H1 (cell line): Measurements from ENCODE around the gene C1orf74. TPM values are rescaled to one million over a fixed set of nuclear protein-coding genes. Genes with fewer than 3 reads are reported as not detected.

ENCODE experiments used
- CTCF ChIA-PET: fragments of 300-600 bp; sonication (Branson Sonifier 250); formaldehyde crosslinking; loops from one replicate; lab custom pipeline; 2021; ENCODE audit not compliant: partially characterized antibody; lab: Charles Lee
- POLR2A ChIA-PET: fragments of 300-600 bp; sonication (Branson Sonifier 250); formaldehyde crosslinking; loops from one replicate; lab custom pipeline; 2021; ENCODE audit warnings: inconsistent platforms; ENCODE audit not compliant: partially characterized antibody; lab: Charles Lee
- DNase-seq, 2 experiments: peaks; one replicate each; pipeline versions ENCODE4 v3.0.0 to v3.0.0-alpha.2; 2010 to 2022; ENCODE audit warnings: low spot score in 2 of 2, low read depth in 1 of 2, mixed read lengths in 1 of 2
- FAIRE-seq: peaks from 2 replicates; lab custom pipeline; 2011; peaks lifted over from hg19 to GRCh38; lab: Jason Lieb, UNC
- H2AFZ ChIP-seq: 2 replicates; pipeline ENCODE4 v1.8.1; 2012; ENCODE audit warnings: low read length, inconsistent platforms
- H2AK5ac ChIP-seq: 2 replicates; pipeline ENCODE4 v1.6.1; 2013; ENCODE audit warnings: low read depth, low read length
- H2BK120ac ChIP-seq: replicated peaks from 2 replicates; pipeline ENCODE3; 2013; ENCODE audit warnings: low read depth, low read length, inconsistent platforms
- H2BK12ac ChIP-seq: 2 replicates; pipeline ENCODE4 v1.6.1; 2013; ENCODE audit warnings: low read depth, low read length
- H2BK15ac ChIP-seq: 2 replicates; pipeline ENCODE4 v1.6.1; 2013; ENCODE audit warnings: low read length
- H2BK20ac ChIP-seq: 2 replicates; pipeline ENCODE4 v1.6.1; 2013; ENCODE audit warnings: low read length
- H2BK5ac ChIP-seq: 2 replicates; pipeline ENCODE4 v1.6.1; 2013; ENCODE audit warnings: low read depth, low read length
- H3K14ac ChIP-seq: 2 replicates; pipeline ENCODE4 v1.6.1; 2013; ENCODE audit warnings: inconsistent platforms; ENCODE audit not compliant: insufficient read length
- H3K18ac ChIP-seq: 2 replicates; pipeline ENCODE4 v1.6.1; 2013; ENCODE audit warnings: low read length; ENCODE audit errors: extremely low read depth
- H3K23ac ChIP-seq: 2 replicates; pipeline ENCODE4 v1.6.1; 2013; ENCODE audit warnings: inconsistent platforms; ENCODE audit not compliant: insufficient read length
- H3K23me2 ChIP-seq: 2 replicates; pipeline ENCODE4 v1.6.1; 2013; ENCODE audit warnings: low read depth, low read length
- H3K27ac ChIP-seq: 2 replicates; pipeline ENCODE4 v1.6.1; 2011; ENCODE audit warnings: low read depth, low read length, inconsistent platforms
- H3K27me3 ChIP-seq, 4 experiments: replicated peaks in 1 of 4; 1 replicate in 1 of 4; 2 replicates in 3 of 4; pipeline versions ENCODE4 v1.6.1 to v1.8.1; 2011 to 2013; ENCODE audit warnings: low read length in 3 of 4, mild to moderate bottlenecking in 3 of 4, inconsistent platforms in 2 of 4, mixed read lengths in 2 of 4, moderate library complexity in 1 of 4; ENCODE audit not compliant: control insufficient read depth in 3 of 4, insufficient read depth in 3 of 4; ENCODE audit errors: extremely low read depth in 1 of 4
- H3K36me3 ChIP-seq, 4 experiments: 2 replicates each; pipeline versions ENCODE4 v1.6.1 to v1.8.1; 2011 to 2013; ENCODE audit warnings: mild to moderate bottlenecking in 4 of 4, low read length in 3 of 4, moderate library complexity in 2 of 4, control low read depth in 1 of 4, inconsistent platforms in 1 of 4; ENCODE audit not compliant: insufficient read depth in 4 of 4, control insufficient read depth in 2 of 4
- H3K4ac ChIP-seq: replicated peaks from 2 replicates; pipeline ENCODE3; 2013; ENCODE audit warnings: low read length, low read depth, mixed read lengths, inconsistent platforms; ENCODE audit not compliant: insufficient read length
- H3K4me1 ChIP-seq, 4 experiments: replicated peaks in 1 of 4; 1 replicate in 1 of 4; 2 replicates in 3 of 4; pipeline versions ENCODE4 v1.6.1 to v1.8.1; 2011 to 2013; ENCODE audit warnings: low read length in 3 of 4, inconsistent platforms in 2 of 4, mixed read lengths in 1 of 4; ENCODE audit not compliant: insufficient read depth in 4 of 4, control insufficient read depth in 3 of 4
- H3K4me2 ChIP-seq, 2 experiments: 2 replicates each; pipeline versions ENCODE4 v1.6.1 to v1.8.1; 2011 to 2013; ENCODE audit warnings: low read depth in 2 of 2, low read length in 2 of 2, control low read depth in 1 of 2, inconsistent platforms in 1 of 2, mild to moderate bottlenecking in 1 of 2; ENCODE audit not compliant: insufficient read depth in 1 of 2
- H3K4me3 ChIP-seq, 4 experiments: fragments of 200-600, 300-600 bp in 1 of 4; sonication (generic), shearing (Covaris generic), sonication (Bioruptor Twin) in 1 of 4; 2 replicates each; pipeline versions ENCODE4 v1.5.1 to v1.8.1; 2011 to 2016; ENCODE audit warnings: low read length in 4 of 4, low read depth in 3 of 4, control low read depth in 2 of 4, inconsistent platforms in 2 of 4, mild to moderate bottlenecking in 2 of 4, mixed read lengths in 1 of 4, moderate library complexity in 1 of 4; ENCODE audit not compliant: insufficient read depth in 2 of 4; ENCODE audit errors: extremely low read depth in 1 of 4
- H3K56ac ChIP-seq: replicated peaks from 2 replicates; pipeline ENCODE3; 2013; ENCODE audit warnings: low read depth, mild to moderate bottlenecking, mixed read lengths, low read length, inconsistent platforms; ENCODE audit not compliant: insufficient read length
- H3K79me1 ChIP-seq: 2 replicates; pipeline ENCODE4 v1.6.1; 2013; ENCODE audit warnings: low read depth, low read length, control low read depth
- H3K79me2 ChIP-seq, 2 experiments: 2 replicates each; pipeline versions ENCODE4 v1.6.1 to v1.8.1; 2012 to 2013; ENCODE audit warnings: low read length in 2 of 2, mild to moderate bottlenecking in 2 of 2, inconsistent platforms in 1 of 2; ENCODE audit not compliant: insufficient read depth in 2 of 2, control insufficient read depth in 1 of 2
- H3K9ac ChIP-seq, 4 experiments: replicated peaks in 1 of 4; 1 replicate in 1 of 4; 2 replicates in 3 of 4; pipeline versions ENCODE4 v1.6.1 to v1.8.1; 2011 to 2013; ENCODE audit warnings: low read depth in 3 of 4, low read length in 3 of 4, control low read depth in 2 of 4, mild to moderate bottlenecking in 2 of 4, moderate library complexity in 2 of 4, inconsistent platforms in 1 of 4; ENCODE audit errors: extremely low read depth in 1 of 4
- H3K9me3 ChIP-seq, 2 experiments: 2 replicates each; pipeline versions ENCODE4 v1.6.1 to v1.8.1; 2012 to 2013; ENCODE audit warnings: mild to moderate bottlenecking in 2 of 2, moderate library complexity in 2 of 2, control low read depth in 1 of 2, inconsistent platforms in 1 of 2, low read depth in 1 of 2, low read length in 1 of 2, mixed read lengths in 1 of 2; ENCODE audit not compliant: insufficient read depth in 2 of 2
- H4K20me1 ChIP-seq, 2 experiments: replicated peaks in 1 of 2; 2 replicates each; pipeline versions ENCODE3 to v1.8.1; 2011 to 2013; ENCODE audit warnings: inconsistent platforms in 2 of 2, low read length in 2 of 2, mild to moderate bottlenecking in 1 of 2; ENCODE audit not compliant: insufficient read depth in 2 of 2, control insufficient read depth in 1 of 2
- H4K5ac ChIP-seq: 2 replicates; pipeline ENCODE4 v1.6.1; 2013; ENCODE audit warnings: low read length, low read depth, mixed read lengths, inconsistent platforms; ENCODE audit not compliant: insufficient read length
- H4K8ac ChIP-seq: 2 replicates; pipeline ENCODE4 v1.8.0; 2013; ENCODE audit warnings: mild to moderate bottlenecking, moderate library complexity, low read length, inconsistent platforms; ENCODE audit not compliant: insufficient read depth; ENCODE audit errors: extremely low read depth
- H4K91ac ChIP-seq: replicated peaks from 2 replicates; pipeline ENCODE3; 2013; ENCODE audit warnings: low read length, mixed read lengths, inconsistent platforms; ENCODE audit not compliant: insufficient read length
- CBX5 ChIP-seq: fragments of 300-800, 300-1000 bp; sonication (generic); IDR thresholded peaks from 2 replicates; pipeline ENCODE4 v1.7.1; 2016; ENCODE audit warnings: antibody characterized with exemption, low read length, low read depth
- KDM4A ChIP-seq: IDR thresholded peaks from one replicate; pipeline ENCODE4 v1.7.1; 2012; ENCODE audit warnings: low read depth, mild to moderate bottlenecking, moderate library complexity, low read length, inconsistent platforms; ENCODE audit not compliant: severe bottlenecking
- MAFK ChIP-seq: IDR thresholded peaks from 2 replicates; pipeline ENCODE4 v1.6.1; 2012; ENCODE audit warnings: low read depth, mild to moderate bottlenecking, improper control_type of control experiment, low read length
- NANOG ChIP-seq: IDR thresholded peaks from 2 replicates; pipeline ENCODE4 v1.6.1; 2011; ENCODE audit warnings: low read length, low read depth, mild to moderate bottlenecking, inconsistent platforms; ENCODE audit not compliant: insufficient read depth, poor library complexity, severe bottlenecking
- POLR2AphosphoS5 ChIP-seq: IDR thresholded peaks from 2 replicates; pipeline ENCODE4 v1.6.1; 2011; ENCODE audit warnings: low read depth, low read length
- POU5F1 ChIP-seq: IDR thresholded peaks from 2 replicates; pipeline ENCODE4 v1.6.1; 2011; ENCODE audit warnings: low read depth, mild to moderate bottlenecking, low read length, moderate library complexity
- RAD21 ChIP-seq, 2 experiments: IDR thresholded peaks in 1 of 2; conservative IDR thresholded peaks in 1 of 2; 2 replicates each; pipeline ENCODE4 v1.6.1; 2011; ENCODE audit warnings: low read depth in 2 of 2, low read length in 2 of 2, improper control_type of control experiment in 1 of 2, inconsistent platforms in 1 of 2, mild to moderate bottlenecking in 1 of 2, moderate library complexity in 1 of 2
- RBBP5 ChIP-seq: IDR thresholded peaks from 2 replicates; pipeline ENCODE4 v1.7.1; 2012; ENCODE audit warnings: low read depth, mild to moderate bottlenecking, inconsistent platforms, low read length, moderate library complexity, borderline replicate concordance
- SIN3A ChIP-seq, 2 experiments: IDR thresholded peaks in 1 of 2; conservative IDR thresholded peaks in 1 of 2; 2 replicates each; pipeline ENCODE4 v1.6.1; 2011 to 2012; ENCODE audit warnings: low read length in 2 of 2, improper control_type of control experiment in 1 of 2, low read depth in 1 of 2, mild to moderate bottlenecking in 1 of 2
- YY1 ChIP-seq: IDR thresholded peaks from 2 replicates; pipeline ENCODE4 v1.6.1; 2011; ENCODE audit warnings: low read depth, mild to moderate bottlenecking, low read length
- WGBS, 2 experiments: shearing (Covaris generic) in 1 of 2; methylation state at CpG; one replicate each; pipeline versions ENCODE4 v1.1.6 to v1.1.7; 2013 to 2015; ENCODE audit warnings: low lambda C conversion rate in 2 of 2, mixed read lengths in 2 of 2, inconsistent platforms in 1 of 2, low coverage in 1 of 2, missing lambda C conversion rate in 1 of 2; ENCODE audit not compliant: insufficient replicate concordance in 2 of 2, insufficient coverage in 1 of 2, insufficient read length in 1 of 2; ENCODE audit errors: extremely low coverage in 1 of 2, missing lambda C conversion rate in 1 of 2; 5-methylcytosine and 5-hydroxymethylcytosine counted together
- polyA plus RNA-seq, 7 experiments: library from polyadenylated mRNA; depleted of rRNA in 3 of 7; stranded (reverse) in 5 of 7; unstranded in 2 of 7; fragments of >200 nt in 5 of 7; fragments of 200-250 nt in 2 of 7; gene quantifications; 1 replicate in 5 of 7; 2 replicates in 1 of 7; 4 replicates in 1 of 7; pipeline versions ENCODE4 v1.2.1 to v1.2.3, GENCODE V29; 2011 to 2013; ENCODE audit warnings: missing spikeins in 2 of 7, mixed read lengths in 2 of 7
- total RNA-seq: library from RNA; stranded (reverse); fragmentation: NEBNext Ultra II Directional; extraction: Animal tissue kit (Norgen Biotek cat#: 25700); gene quantifications from 2 replicates; pipeline ENCODE4 v1.2.1, GENCODE V29; 2021
- TF ChIP-seq, protein P1 (sequence below): IDR thresholded peaks from 2 replicates; pipeline ENCODE4 v1.6.1; 2012; ENCODE audit warnings: inconsistent platforms

C1orf74 gene
- total and polyA plus RNA-seq, 2 of the 8 experiments (the other 6 are each of a cell fraction or from before 2014, with no cell fraction given): 3.1 to 3.9 TPM

DNA sequence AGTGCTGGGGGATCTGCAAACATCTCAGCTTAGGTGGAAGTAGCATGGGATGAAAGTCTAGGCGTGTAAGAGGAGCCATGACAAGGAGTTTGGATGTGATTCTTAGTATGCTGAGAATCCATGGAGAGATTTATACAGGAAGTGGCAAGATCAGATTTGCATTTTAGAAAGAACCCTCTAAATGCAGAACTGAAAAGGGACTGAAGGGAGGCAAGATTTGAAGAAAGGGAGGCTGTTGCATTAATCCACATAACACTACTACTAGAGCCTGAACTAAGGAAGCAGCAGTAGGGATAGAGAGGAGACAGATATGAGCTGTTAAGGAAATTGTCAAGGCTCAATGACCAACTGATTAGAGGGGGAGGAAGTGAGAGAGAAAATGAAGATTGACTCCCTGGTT is 9.8 kb downstream of the C1orf74 start:
- H3K9ac ChIP-seq: no peak overlapping the region
- H3K27ac ChIP-seq: no peak overlapping the region
- H3K18ac ChIP-seq: no peak overlapping the region
- POLR2A ChIA-PET: interaction anchor here (3.8 kb wide), 1 partner anchor 9 kb away, joined by 20 read pairs; the partner anchor contains the start of gene C1orf74
- peaks cover 5 to 8% of the 10 kb centered on the region in 2 experiments; a peak in 2 of 4 replicates for H3K9me3 ChIP-seq
- no peaks in the 10 kb centered on the region for H3K79me2 ChIP-seq
- DNase-seq (no peak), FAIRE-seq (no peak)
- peaks cover 0 to 11% of the 10 kb centered on the region in 2 experiments for H4K20me1 ChIP-seq
- CTCF ChIA-PET: interaction anchor here (0.9 to 3.1 kb wide), 4 partner anchors 9 to 49 kb away, joined by 3 to 13 read pairs (median 3); no protein-coding TSS in a partner anchor
- H4K91ac ChIP-seq: no peak overlapping the region
- peaks cover 0 to 2% (median 0%) of the 10 kb centered on the region in 4 experiments; a peak in 1 of 7 replicates for H3K27me3 ChIP-seq
- H2BK20ac ChIP-seq: no peak overlapping the region
- no peak overlapping the region for H3K14ac ChIP-seq
- no peaks in the 10 kb centered on the region for H3K4me1 ChIP-seq
- no peaks in the 10 kb centered on the region; a peak in 1 of 8 replicates for H3K36me3 ChIP-seq
- H3K56ac ChIP-seq: no peak overlapping the region
- H4K8ac ChIP-seq: no peak overlapping the region
- H4K5ac ChIP-seq: no peak overlapping the region
- H2AFZ ChIP-seq: no peak overlapping the region
- no peak overlapping the region for H2BK5ac ChIP-seq
- WGBS, 2 experiments: 73% methylated on average over 1 of the region's 1 CpG; no CpG with 5 or more reads in 1 of the 2 experiments
- H3K4me2 ChIP-seq: no peak overlapping the region
- H3K23ac ChIP-seq: no peak overlapping the region
- no peak overlapping the region for H2BK120ac ChIP-seq
- H2BK15ac ChIP-seq: no peak overlapping the region
- no peak overlapping the region for H2BK12ac ChIP-seq
- H3K23me2 ChIP-seq: peaks cover 13% of the 10 kb centered on the region; the same call in 1 of the 2 replicates
- H3K4me3 ChIP-seq: no peak overlapping the region
- H3K79me1 ChIP-seq: no peaks in the 10 kb centered on the region
- no peak overlapping the region for H2AK5ac ChIP-seq
- no peak overlapping the region for H3K4ac ChIP-seq
- TF ChIP-seq, protein P1, sequence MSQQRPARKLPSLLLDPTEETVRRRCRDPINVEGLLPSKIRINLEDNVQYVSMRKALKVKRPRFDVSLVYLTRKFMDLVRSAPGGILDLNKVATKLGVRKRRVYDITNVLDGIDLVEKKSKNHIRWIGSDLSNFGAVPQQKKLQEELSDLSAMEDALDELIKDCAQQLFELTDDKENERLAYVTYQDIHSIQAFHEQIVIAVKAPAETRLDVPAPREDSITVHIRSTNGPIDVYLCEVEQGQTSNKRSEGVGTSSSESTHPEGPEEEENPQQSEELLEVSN: no peak
- no peak for TF ChIP-seq MAFK
- no peak for TF ChIP-seq KDM4A
- no peak for TF ChIP-seq CBX5
- no peak for TF ChIP-seq SIN3A (conservative IDR thresholded peaks at IDR 0.05 in 1 of 2, IDR thresholded peaks at IDR 0.05 in 1 of 2; ENCODE audit: low read depth in 1 of 2, low read length in 2 of 2)
- no peak for TF ChIP-seq NANOG
- no peak for TF ChIP-seq POLR2AphosphoS5
- TF ChIP-seq RBBP5: no peak
- no peak for TF ChIP-seq POU5F1
- TF ChIP-seq RAD21 (IDR thresholded peaks at IDR 0.05 in 1 of 2, conservative IDR thresholded peaks at IDR 0.05 in 1 of 2; ENCODE audit: low read depth in 2 of 2, low read length in 2 of 2): no peak
- no peak for TF ChIP-seq YY1
